Lower leg skin (tissue), 4 donors: Measurements from ENCODE around the gene PRSS21. TPM values are rescaled to one million over a fixed set of nuclear protein-coding genes. Genes with fewer than 3 reads are reported as not detected.
A peak's percentile ranks its signal among the peaks of the same experiment; 100 is the strongest.

Experiments
- DNase-seq, 2 donors: peaks; one replicate each; pipeline ENCODE4 v3.0.0-alpha.2; 2019; ENCODE audit warnings: low spot score in 2 of 2
- H3K4me3 ChIP-seq: fragments of 200-600 bp; sonication (generic); 2 replicates; pipeline ENCODE4 v1.5.1; 2017; ENCODE audit warnings: mild to moderate bottlenecking, low read depth; ENCODE audit not compliant: poor library complexity, severe bottlenecking
- CTCF ChIP-seq, 3 donors: fragments of 450-650 bp; IDR thresholded peaks; one replicate each; pipeline ENCODE4 v1.5.1; 2016; ENCODE audit warnings: antibody characterized with exemption in 3 of 3, mild to moderate bottlenecking in 3 of 3, moderate library complexity in 2 of 3
- POLR2A ChIP-seq, 2 donors: fragments of 450-650 bp; IDR thresholded peaks; one replicate each; pipeline ENCODE4 v1.6.1; 2016 to 2017; ENCODE audit warnings: antibody characterized with exemption in 2 of 2, mild to moderate bottlenecking in 1 of 2, moderate library complexity in 1 of 2
- WGBS, 2 donors: methylation state at CpG; one replicate each; pipeline ENCODE4 v1.1.5; 2018; 5-methylcytosine and 5-hydroxymethylcytosine counted together
- intact Hi-C: fragments of 100-400 bp; cut with DNase I; formaldehyde crosslinking; loops from one replicate; pipeline ENCODE4 v1.15.0; 2023; ENCODE audit warnings: low total_unique reads
- total RNA-seq, 4 donors: library from RNA; depleted of rRNA; stranded (reverse); fragments of >200 nt; gene quantifications; one replicate each; pipeline ENCODE4 v1.1.0, GENCODE V29; 2016

Gene PRSS21
- total RNA-seq, 4 donors from 2014 or later: 0.63 TPM; not detected in 3

GRCh38 chr16:2775131-2775716 lies 41.8 kb upstream of the PRSS21 start:
- H3K4me3 ChIP-seq: no peak overlapping the region
- no peak for DNase-seq
- TF ChIP-seq POLR2A (IDR thresholded peaks at IDR 0.05): no peak
- TF ChIP-seq CTCF (IDR thresholded peaks at IDR 0.05): no peak
- WGBS, 2 donors: 62 to 66% methylated on average over 4 to 6 of the region's 7 CpGs
- intact Hi-C loops: no loop called here

- intact Hi-C loops: no loop called here
- no peak for TF ChIP-seq POLR2A (IDR thresholded peaks at IDR 0.05)
- no peak for TF ChIP-seq CTCF (IDR thresholded peaks at IDR 0.05)
- H3K4me3 ChIP-seq: peak overlapping the region; percentile 85
- WGBS, 2 donors: 40 to 41% methylated on average over 11 of the region's 11 CpGs
- DNase-seq: no peak
Observed at GRCh38 chr16:2775765-2776499, 41.1 kb upstream of the PRSS21 start.

GRCh38 chr16:2776500-2777139 lies 40.4 kb upstream of the PRSS21 start:
- H3K4me3 ChIP-seq: peak overlapping the region; percentile 85
- TF ChIP-seq POLR2A (IDR thresholded peaks at IDR 0.05) (no peak), CTCF (IDR thresholded peaks at IDR 0.05) (no peak)
- DNase-seq: no peak
- intact Hi-C loops: no loop called here
- WGBS, 2 donors: 0 to 1% methylated on average over 21 to 24 of the region's 72 CpGs

GRCh38 chr16:2777231-2777902 lies 39.7 kb upstream of the PRSS21 start, which contains the start of gene ELOB:
Gene ELOB (minus strand): TSS chr16:2777280. CDS start chr16:2777239, 41 bp downstream.
- intact Hi-C loops: no loop called here
- DNase-seq: peak; percentile 79 to 97
- H3K4me3 ChIP-seq: peak within 1 kb of the TSS; percentile 95
- 2% methylated on average over 9 of the region's 70 CpGs; no CpG with 5 or more reads in 1 of the 2 donors for WGBS, 2 donors
- TF ChIP-seq POLR2A (IDR thresholded peaks at IDR 0.05): peak in 1 of 2 donors; percentile 65
- no peak for TF ChIP-seq CTCF (IDR thresholded peaks at IDR 0.05)

- H3K4me3 ChIP-seq: peak overlapping the region; percentile 95
- TF ChIP-seq POLR2A (IDR thresholded peaks at IDR 0.05) (no peak), CTCF (IDR thresholded peaks at IDR 0.05) (no peak)
- DNase-seq: no peak
- intact Hi-C loops: no loop called here
- 8 to 10% methylated on average over 23 to 27 of the region's 27 CpGs for WGBS, 2 donors
Observed at GRCh38 chr16:2777903-2778629, 39.0 kb upstream of the PRSS21 start.
